AG04450 (cell line): ENCODE results near the gene TENT4B. TPM values are rescaled to one million over a fixed set of nuclear protein-coding genes. Genes with fewer than 3 reads are reported as not detected.
A peak's percentile ranks its signal among the peaks of the same experiment; 100 is the strongest.

Experiments used
- CTCF ChIA-PET: fragments of 300-600, 350-600 bp; formaldehyde crosslinking; extraction: SDS; loops from one replicate; lab custom pipeline; 2022; ENCODE audit warnings: antibody characterized with exemption, inconsistent platforms; lab: Charles Lee
- POLR2A ChIA-PET: fragments of 350-600 bp; formaldehyde crosslinking; extraction: SDS; loops from one replicate; lab custom pipeline; 2021; ENCODE audit warnings: antibody characterized with exemption, inconsistent platforms; lab: Yijun Ruan, JAX
- DNase-seq: peaks from one replicate; pipeline ENCODE4 v3.0.0-alpha.2; 2011; ENCODE audit warnings: low read depth, low spot score
- H3K27ac ChIP-seq: one replicate; pipeline ENCODE4 v1.5.1; 2012; ENCODE audit warnings: low read depth, low read length, control low read depth
- H3K27me3 ChIP-seq: one replicate; pipeline ENCODE4 v1.6.0; 2012; ENCODE audit warnings: low read length; ENCODE audit not compliant: control insufficient read depth, insufficient read depth
- H3K4me3 ChIP-seq: 2 replicates; pipeline ENCODE4 v1.5.1; 2011; ENCODE audit warnings: mild to moderate bottlenecking, low read depth, low read length, control low read depth
- H3K9me3 ChIP-seq: 2 replicates; pipeline ENCODE4 v1.5.1; 2012; ENCODE audit warnings: low read length; ENCODE audit not compliant: control insufficient read depth, insufficient read depth
- CTCF ChIP-seq: IDR thresholded peaks from 2 replicates; pipeline ENCODE4 v1.5.1; 2011; ENCODE audit warnings: low read depth, low read length, control low read depth, inconsistent platforms
- polyA plus RNA-seq: library from polyadenylated mRNA; depleted of rRNA; stranded (reverse); fragments of >200 nt; gene quantifications from 2 replicates; pipeline ENCODE4 v1.2.3, GENCODE V29; 2011

Gene TENT4B
- polyA plus RNA-seq, 1 experiment: 8.9 TPM

- POLR2A ChIA-PET: interaction anchor here (1.1 to 1.5 kb wide), 2 partner anchors 142 to 144 kb away, joined by 3 to 5 read pairs; partner anchors contain the start of gene HEATR3
- H3K27ac ChIP-seq: no peak overlapping the region
- H3K4me3 ChIP-seq: no peak overlapping the region
- DNase-seq: no peak
- TF ChIP-seq CTCF: no peak
- no peaks in the 10 kb centered on the region for H3K27me3 ChIP-seq
- no peaks in the 10 kb centered on the region for H3K9me3 ChIP-seq
- CTCF ChIA-PET: interaction anchor here (0.6 to 9.1 kb wide), 58 partner anchors 9 to 597 kb away, joined by 3 to 216 read pairs (median 7); partner anchors contain the start of genes BRD7, CNEP1R1 and HEATR3
Observed at GRCh38 chr16:50209546-50210265, 56.6 kb downstream of the TENT4B start.

GRCh38 chr16:50210266-50211038 is 57.3 kb downstream of the TENT4B start:
- peak; percentile 86 for TF ChIP-seq CTCF
- peak; percentile 59 for DNase-seq
- CTCF ChIA-PET: interaction anchor here (0.5 to 9.1 kb wide), 66 partner anchors 8 to 596 kb away, joined by 3 to 216 read pairs (median 6); partner anchors contain the start of genes BRD7, CNEP1R1 and HEATR3
- Histone ChIP-seq H3K9me3 (no peaks in the 10 kb centered on the region), H3K27ac (no peak overlapping the region), H3K27me3 (no peaks in the 10 kb centered on the region), H3K4me3 (no peak overlapping the region)
- POLR2A ChIA-PET: interaction anchor here (0.7 to 1.5 kb wide), 3 partner anchors 142 to 145 kb away, joined by 3 to 5 read pairs (median 3); partner anchors contain the start of gene HEATR3

GRCh38 chr16:50213939-50214519 is 60.9 kb downstream of the TENT4B start:
- Histone ChIP-seq H3K27me3 (no peaks in the 10 kb centered on the region), H3K9me3 (no peaks in the 10 kb centered on the region), H3K4me3 (no peak overlapping the region), H3K27ac (no peak overlapping the region)
- TF ChIP-seq CTCF: peak; percentile 72
- ChIA-PET POLR2A (interaction anchor here (0.6 kb wide), 1 partner anchor 24 kb away, joined by 7 read pairs; no protein-coding TSS in a partner anchor), CTCF (interaction anchor here (0.6 to 9.1 kb wide), 13 partner anchors 14 to 592 kb away, joined by 3 to 216 read pairs (median 3); partner anchors contain the start of genes CNEP1R1 and HEATR3)
- DNase-seq: no peak

- CTCF ChIA-PET: interaction anchor here (0.6 to 2.9 kb wide), 8 partner anchors 8 to 591 kb away, joined by 3 to 23 read pairs (median 6); partner anchors contain the start of gene CNEP1R1
Observed at GRCh38 chr16:50215680-50216079, 62.6 kb downstream of the TENT4B start.

More at GRCh38 chr16:50215680-50216079, 62.6 kb downstream of the TENT4B start:
- Histone ChIP-seq H3K27ac (no peak overlapping the region), H3K4me3 (no peak overlapping the region), H3K9me3 (no peaks in the 10 kb centered on the region), H3K27me3 (no peaks in the 10 kb centered on the region)
- POLR2A ChIA-PET: no interaction called here
- no peak for TF ChIP-seq CTCF
- DNase-seq: no peak
